Mucosa of descending colon (tissue), 3 donors: ENCODE measurements around the gene DPY30. TPM values are rescaled to one million over a fixed set of nuclear protein-coding genes. Genes with fewer than 3 reads are reported as not detected.

Experiments used
- ATAC-seq: fragments of 200-7000 bp; cut with Tn5 transposase; one replicate; pipeline ENCODE4 v1.9.1; 2020; ENCODE audit warnings: mild to moderate bottlenecking, moderate library complexity
- DNase-seq, 3 donors: peaks; one replicate each; pipeline ENCODE4 v3.0.0-alpha.2; 2020
- H3K36me3 ChIP-seq: fragments of 200-600 bp; one replicate; pipeline ENCODE4 v1.8.0; 2021; ENCODE audit warnings: low read depth, mild to moderate bottlenecking
- H3K4me1 ChIP-seq: fragments of 200-600 bp; one replicate; pipeline ENCODE4 v1.8.0; 2021; ENCODE audit warnings: low read depth, mild to moderate bottlenecking
- H3K4me3 ChIP-seq: fragments of 200-600 bp; one replicate; pipeline ENCODE4 v1.8.0; 2021; ENCODE audit warnings: mild to moderate bottlenecking
- H3K9me3 ChIP-seq: fragments of 200-600 bp; one replicate; pipeline ENCODE4 v1.8.0; 2021; ENCODE audit warnings: mild to moderate bottlenecking
- intact Hi-C, 2 donors: fragments of 100-400 bp; cut with DNase I in 1 of 2; cut with micrococcal nuclease in 1 of 2; formaldehyde crosslinking; loops; one replicate each; pipeline versions ENCODE4 v1.11.0 to v1.11.1; 2022; cut with DNase I, micrococcal nuclease
- total RNA-seq, 3 donors: library from RNA; stranded (reverse); fragmentation: NEBNext Ultra II Directional in 2 of 3; extraction: Animal tissue kit (Norgen Biotek cat#: 25700) in 2 of 3; gene quantifications; one replicate each; pipeline versions ENCODE4 v1.2.1 to v1.2.4, GENCODE V29; 2021 to 2023
- TF ChIP-seq, protein P1 (sequence below): fragments of 200-600 bp; IDR thresholded peaks from one replicate; pipeline ENCODE4 v1.8.0; 2022; ENCODE audit warnings: antibody characterized with exemption, mild to moderate bottlenecking
- donor health status: DM: no; HTN: no; CAD: no; lungs with moderate emphysema.
- donor health status: DM: no; HTN: no; CAD: no.
- donor health status: DM: no; HTN: yes; CAD: no.

The DPY30 gene
- total RNA-seq, 3 donors from 2014 or later = 49.0 to 59.2 (median 49.0) TPM

DNA sequence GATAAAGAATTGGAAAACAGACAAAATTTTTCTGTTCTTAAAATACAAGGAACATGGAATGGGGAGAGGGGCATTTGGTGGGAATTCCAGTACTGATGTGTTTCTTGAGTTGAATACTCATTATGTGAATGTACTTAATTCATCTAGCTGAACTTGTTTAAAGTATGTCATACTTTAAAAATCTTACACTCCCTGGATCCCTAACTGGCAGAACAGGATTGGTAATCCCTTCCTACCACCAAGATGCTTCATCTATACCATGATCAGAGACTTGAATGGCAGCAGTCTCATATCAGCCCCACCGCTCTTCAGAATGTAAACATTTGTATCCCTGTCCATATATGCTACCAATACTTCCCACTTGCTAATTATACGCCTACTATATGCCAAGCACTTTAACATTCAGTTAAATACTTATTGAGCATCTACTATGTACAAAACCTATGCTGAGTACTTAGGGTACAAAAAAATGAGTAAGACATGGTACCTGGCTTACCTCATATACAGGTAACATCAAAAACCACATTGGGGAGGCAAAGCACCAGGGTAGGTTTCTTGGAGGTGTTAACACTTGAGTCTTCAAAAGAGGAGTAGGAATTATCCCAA lies 34.1 kb downstream of the DPY30 start:
- H3K4me1 ChIP-seq = peaks cover 14% of the 10 kb centered on the region
- no peak for ATAC-seq

DNA sequence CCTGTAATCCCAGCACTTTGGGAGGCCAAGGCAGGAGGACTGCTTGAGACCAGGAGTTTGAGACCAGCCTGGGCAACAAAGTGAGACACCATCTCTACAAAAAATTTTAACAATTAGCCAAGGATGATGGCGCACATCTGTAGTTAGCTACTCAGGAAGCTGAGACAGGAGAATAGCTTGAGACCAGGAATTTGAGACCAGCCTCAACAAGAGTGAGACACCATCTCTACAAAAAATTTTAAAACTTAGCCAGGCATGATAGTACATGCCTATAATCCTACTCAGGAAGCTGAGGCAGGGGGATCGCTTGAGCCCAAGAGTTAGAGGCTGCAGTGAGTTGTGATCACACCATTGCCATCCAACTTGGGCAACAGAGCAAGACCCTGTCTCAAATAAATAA lies 35.8 kb downstream of the DPY30 start:
- DNase-seq = no peak
- Histone ChIP-seq H3K4me1 (peaks cover 9% of the 10 kb centered on the region), H3K9me3 (no peaks in the 10 kb centered on the region), H3K36me3 (no peaks in the 10 kb centered on the region), H3K4me3 (no peak overlapping the region)
- intact Hi-C loops = no loop called here
- TF ChIP-seq, protein P1, sequence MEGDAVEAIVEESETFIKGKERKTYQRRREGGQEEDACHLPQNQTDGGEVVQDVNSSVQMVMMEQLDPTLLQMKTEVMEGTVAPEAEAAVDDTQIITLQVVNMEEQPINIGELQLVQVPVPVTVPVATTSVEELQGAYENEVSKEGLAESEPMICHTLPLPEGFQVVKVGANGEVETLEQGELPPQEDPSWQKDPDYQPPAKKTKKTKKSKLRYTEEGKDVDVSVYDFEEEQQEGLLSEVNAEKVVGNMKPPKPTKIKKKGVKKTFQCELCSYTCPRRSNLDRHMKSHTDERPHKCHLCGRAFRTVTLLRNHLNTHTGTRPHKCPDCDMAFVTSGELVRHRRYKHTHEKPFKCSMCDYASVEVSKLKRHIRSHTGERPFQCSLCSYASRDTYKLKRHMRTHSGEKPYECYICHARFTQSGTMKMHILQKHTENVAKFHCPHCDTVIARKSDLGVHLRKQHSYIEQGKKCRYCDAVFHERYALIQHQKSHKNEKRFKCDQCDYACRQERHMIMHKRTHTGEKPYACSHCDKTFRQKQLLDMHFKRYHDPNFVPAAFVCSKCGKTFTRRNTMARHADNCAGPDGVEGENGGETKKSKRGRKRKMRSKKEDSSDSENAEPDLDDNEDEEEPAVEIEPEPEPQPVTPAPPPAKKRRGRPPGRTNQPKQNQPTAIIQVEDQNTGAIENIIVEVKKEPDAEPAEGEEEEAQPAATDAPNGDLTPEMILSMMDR = no peak
- no peak for ATAC-seq

More for the DNA sequence above, 34.1 kb downstream of the DPY30 start:
- intact Hi-C loops = no loop called here
- no peak for DNase-seq
- H3K36me3 ChIP-seq = no peaks in the 10 kb centered on the region
- TF ChIP-seq, protein P1 = no peak
- no peak overlapping the region for H3K4me3 ChIP-seq
- no peaks in the 10 kb centered on the region for H3K9me3 ChIP-seq

DNA sequence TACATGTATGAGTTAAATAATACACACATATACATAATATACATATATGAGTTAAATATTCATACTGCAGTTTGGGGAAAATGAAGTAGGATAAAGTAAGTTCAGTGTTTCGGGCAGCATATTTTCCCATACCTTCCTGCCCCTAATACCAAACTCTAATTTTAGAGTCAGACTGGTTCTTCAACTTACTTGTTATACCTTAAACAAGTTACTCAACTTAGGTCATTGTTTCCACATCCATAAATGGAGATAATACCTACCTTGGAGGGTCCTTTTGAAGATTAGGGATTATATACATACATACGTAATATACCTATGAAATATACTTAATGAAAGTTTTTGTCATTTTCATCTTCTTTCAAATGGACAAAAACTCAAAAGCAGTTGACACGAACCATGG lies 37.2 kb downstream of the DPY30 start:
- H3K4me3 ChIP-seq = no peak overlapping the region
- H3K36me3 ChIP-seq = no peaks in the 10 kb centered on the region
- no peaks in the 10 kb centered on the region for H3K4me1 ChIP-seq
- intact Hi-C loops = no loop called here
- DNase-seq (no peak), ATAC-seq (no peak)
- TF ChIP-seq, protein P1 = no peak
- H3K9me3 ChIP-seq = no peaks in the 10 kb centered on the region

DNA sequence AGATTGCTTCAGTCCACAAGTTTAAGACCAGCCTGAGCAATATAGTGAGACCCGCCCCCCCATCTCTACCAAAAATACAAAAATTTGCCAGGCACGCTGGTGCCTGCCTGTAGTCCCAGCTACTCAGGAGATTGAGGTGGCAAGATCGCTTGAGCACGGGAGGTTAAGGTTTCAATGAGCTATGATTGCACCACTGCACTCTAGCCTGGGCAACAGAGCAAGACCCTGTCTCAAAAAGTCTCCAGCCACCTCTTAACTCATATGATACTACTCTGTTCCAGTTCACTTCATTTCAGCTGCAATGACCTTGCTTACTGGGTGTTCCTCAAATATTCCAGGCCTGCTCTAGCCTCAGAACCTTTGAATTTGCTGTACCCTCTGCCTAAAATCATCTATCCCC lies 40.2 kb downstream of the DPY30 start:
- DNase-seq (no peak), ATAC-seq (no peak)
- no peak overlapping the region for H3K4me3 ChIP-seq
- TF ChIP-seq, protein P1 = no peak
- H3K4me1 ChIP-seq = no peaks in the 10 kb centered on the region
- no peaks in the 10 kb centered on the region for H3K9me3 ChIP-seq
- intact Hi-C loops = no loop called here
- no peaks in the 10 kb centered on the region for H3K36me3 ChIP-seq

DNA sequence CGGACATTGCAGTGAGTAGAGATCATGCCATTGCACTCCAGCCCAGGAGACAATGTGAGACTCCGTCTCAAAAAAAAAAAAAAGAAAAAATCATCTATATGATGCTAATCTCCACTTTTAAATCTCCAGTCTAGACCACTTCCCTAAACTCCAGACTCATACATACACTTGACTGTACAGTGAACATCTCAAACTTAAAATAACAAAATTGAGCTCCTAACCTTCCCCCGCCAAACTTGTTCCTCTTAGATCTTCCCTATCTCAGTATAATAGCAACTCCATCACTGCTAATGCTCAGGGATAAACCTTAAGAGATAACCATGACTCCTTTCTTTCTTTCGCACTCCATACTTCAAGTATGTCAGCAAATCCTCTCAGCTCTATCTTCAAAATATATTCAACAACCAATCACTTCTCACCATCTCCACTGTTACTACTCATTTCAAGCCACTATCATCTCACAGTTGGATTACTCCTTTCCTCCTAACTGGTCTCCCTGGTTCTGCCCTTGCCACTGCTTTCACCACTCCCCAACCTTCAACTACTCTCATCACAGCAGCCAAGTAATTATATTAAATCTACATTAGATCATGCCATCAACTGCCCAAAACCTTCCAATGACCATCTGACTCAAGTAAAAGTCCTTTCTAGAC lies 40.7 kb downstream of the DPY30 start:
- intact Hi-C loops = no loop called here
- ATAC-seq = no peak
- no peak for DNase-seq
- Histone ChIP-seq H3K9me3 (no peaks in the 10 kb centered on the region), H3K4me3 (no peak overlapping the region), H3K4me1 (no peaks in the 10 kb centered on the region), H3K36me3 (no peaks in the 10 kb centered on the region)
- TF ChIP-seq, protein P1 = no peak
